Measurements from ENCODE around the gene ALKBH7.

ALKBH7 gene

DNA sequence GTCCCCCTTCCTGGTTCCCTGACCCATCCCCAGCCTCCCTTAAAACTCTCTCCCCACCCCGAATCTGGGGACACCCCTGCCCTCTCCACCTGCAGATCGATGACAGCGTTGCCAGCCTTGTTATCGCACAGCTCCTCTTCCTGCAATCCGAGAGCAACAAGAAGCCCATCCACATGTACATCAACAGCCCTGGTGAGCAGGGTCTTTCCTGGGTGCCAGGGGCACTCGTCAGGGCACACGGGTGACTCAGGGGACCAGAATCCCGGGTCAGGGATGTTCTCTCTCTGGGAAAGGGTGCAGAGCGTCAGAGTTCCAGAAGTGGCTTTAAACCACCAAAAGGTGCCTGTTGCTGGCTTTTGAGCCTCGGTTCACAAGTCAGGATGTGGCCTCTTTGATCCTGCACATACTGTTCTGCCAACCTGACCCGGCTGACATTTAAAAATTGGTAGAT, 10.2 kb upstream of the ALKBH7 start:
- no peak for DNase-seq (ENCODE audit: low read depth)
- peak overlapping the region; percentile 69 for H3K4me3 ChIP-seq (ENCODE audit: low read depth, low read length)
- TF ChIP-seq POLR2A (IDR thresholded peaks at IDR 0.05; ENCODE audit: extremely low read depth, insufficient read length) (no peak), MYC (IDR thresholded peaks at IDR 0.05; ENCODE audit: low read depth, low read length) (no peak)
- TF ChIP-seq, protein P1, sequence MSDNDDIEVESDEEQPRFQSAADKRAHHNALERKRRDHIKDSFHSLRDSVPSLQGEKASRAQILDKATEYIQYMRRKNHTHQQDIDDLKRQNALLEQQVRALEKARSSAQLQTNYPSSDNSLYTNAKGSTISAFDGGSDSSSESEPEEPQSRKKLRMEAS (IDR thresholded peaks at IDR 0.05; ENCODE audit: low read depth, low read length): no peak
- TF ChIP-seq, protein P2, sequence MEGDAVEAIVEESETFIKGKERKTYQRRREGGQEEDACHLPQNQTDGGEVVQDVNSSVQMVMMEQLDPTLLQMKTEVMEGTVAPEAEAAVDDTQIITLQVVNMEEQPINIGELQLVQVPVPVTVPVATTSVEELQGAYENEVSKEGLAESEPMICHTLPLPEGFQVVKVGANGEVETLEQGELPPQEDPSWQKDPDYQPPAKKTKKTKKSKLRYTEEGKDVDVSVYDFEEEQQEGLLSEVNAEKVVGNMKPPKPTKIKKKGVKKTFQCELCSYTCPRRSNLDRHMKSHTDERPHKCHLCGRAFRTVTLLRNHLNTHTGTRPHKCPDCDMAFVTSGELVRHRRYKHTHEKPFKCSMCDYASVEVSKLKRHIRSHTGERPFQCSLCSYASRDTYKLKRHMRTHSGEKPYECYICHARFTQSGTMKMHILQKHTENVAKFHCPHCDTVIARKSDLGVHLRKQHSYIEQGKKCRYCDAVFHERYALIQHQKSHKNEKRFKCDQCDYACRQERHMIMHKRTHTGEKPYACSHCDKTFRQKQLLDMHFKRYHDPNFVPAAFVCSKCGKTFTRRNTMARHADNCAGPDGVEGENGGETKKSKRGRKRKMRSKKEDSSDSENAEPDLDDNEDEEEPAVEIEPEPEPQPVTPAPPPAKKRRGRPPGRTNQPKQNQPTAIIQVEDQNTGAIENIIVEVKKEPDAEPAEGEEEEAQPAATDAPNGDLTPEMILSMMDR (IDR thresholded peaks at IDR 0.05; ENCODE audit: low read depth, low read length): no peak

DNA sequence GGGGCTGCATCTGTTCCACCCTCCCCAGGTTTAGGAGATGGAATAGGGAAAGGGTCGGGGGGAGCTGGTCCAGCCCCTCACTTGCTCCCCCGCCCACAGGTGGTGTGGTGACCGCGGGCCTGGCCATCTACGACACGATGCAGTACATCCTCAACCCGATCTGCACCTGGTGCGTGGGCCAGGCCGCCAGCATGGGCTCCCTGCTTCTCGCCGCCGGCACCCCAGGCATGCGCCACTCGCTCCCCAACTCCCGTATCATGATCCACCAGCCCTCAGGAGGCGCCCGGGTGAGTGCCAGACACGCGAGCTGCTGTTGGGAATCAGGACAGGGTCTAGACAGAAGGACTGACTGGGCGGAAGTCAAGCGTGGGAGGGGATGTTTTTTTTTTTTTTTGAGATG, 8.2 kb upstream of the ALKBH7 start:
- no peak overlapping the region for H3K4me3 ChIP-seq (ENCODE audit: low read depth, low read length)
- DNase-seq (ENCODE audit: low read depth): no peak
- TF ChIP-seq, protein P1 (IDR thresholded peaks at IDR 0.05; ENCODE audit: low read depth, low read length): no peak
- TF ChIP-seq, protein P2 (IDR thresholded peaks at IDR 0.05; ENCODE audit: low read depth, low read length): no peak
- TF ChIP-seq MYC (IDR thresholded peaks at IDR 0.05; ENCODE audit: low read depth, low read length): no peak
- TF ChIP-seq POLR2A (IDR thresholded peaks at IDR 0.05; ENCODE audit: extremely low read depth, insufficient read length): no peak

DNA sequence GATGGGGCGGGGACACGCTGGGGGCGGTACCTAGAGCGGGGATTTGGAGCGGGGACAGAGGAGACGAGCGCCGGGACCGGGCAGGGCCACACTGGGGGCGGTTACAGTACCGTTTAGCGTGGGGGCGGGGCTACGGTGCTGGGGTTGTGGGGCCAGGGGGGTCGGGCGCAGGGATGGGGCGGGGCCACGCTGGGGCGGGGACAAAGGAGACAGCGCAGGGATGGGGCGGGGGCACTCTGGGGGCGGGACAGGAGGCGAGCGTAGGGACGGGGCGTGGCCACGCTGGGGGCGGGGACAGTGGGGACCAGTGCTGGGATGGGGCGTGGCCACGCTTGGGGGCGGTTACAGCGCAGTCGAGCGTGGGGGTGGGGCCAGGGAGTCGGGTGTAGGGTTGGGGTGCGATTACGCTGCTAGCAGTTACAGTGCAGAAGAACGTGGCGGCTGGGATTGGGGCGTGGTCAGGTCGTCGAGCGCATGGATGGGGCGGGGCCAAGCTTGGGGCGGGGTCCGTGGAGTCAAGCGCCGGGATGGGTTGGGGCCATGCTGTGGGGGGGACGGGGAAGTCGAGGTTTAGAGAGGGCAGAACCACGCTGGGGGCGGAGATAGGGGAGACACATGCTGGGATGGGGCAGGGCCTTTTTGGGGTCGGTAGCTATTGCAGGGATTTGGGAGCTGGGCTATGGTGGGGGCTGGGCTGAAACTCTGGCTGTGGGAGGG, 660 bp downstream of the ALKBH7 start:
- H3K4me3 ChIP-seq (ENCODE audit: low read depth, low read length): peak overlapping the region; percentile 57
- peak; percentile 60; the same call in 1 of the 2 replicates for TF ChIP-seq MYC (IDR thresholded peaks at IDR 0.05; ENCODE audit: low read depth, low read length)
- TF ChIP-seq, protein P2 (IDR thresholded peaks at IDR 0.05; ENCODE audit: low read depth, low read length): no peak
- peak; percentile 22 for TF ChIP-seq POLR2A (IDR thresholded peaks at IDR 0.05; ENCODE audit: extremely low read depth, insufficient read length)
- TF ChIP-seq, protein P1 (IDR thresholded peaks at IDR 0.05; ENCODE audit: low read depth, low read length): peak; percentile 55
- DNase-seq (ENCODE audit: low read depth): peak; percentile 94

DNA sequence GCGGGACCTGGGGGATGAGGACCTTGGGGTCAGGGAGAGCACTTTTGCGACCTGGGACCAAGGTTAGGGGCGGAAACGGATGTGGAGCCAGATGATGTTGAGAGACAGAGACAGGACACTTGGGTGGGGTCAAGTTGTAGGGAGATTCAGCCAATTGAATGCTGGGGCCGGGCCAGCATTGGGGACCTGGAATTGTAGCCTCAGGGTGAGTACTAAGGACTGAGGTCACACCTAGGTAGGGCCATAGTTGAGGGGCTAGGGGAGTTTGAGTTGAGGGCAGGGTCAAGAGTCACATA, 1.2 kb downstream of the ALKBH7 start:
- H3K4me3 ChIP-seq (ENCODE audit: low read depth, low read length): peak overlapping the region; percentile 44
- DNase-seq (ENCODE audit: low read depth): no peak
- TF ChIP-seq, protein P2 (IDR thresholded peaks at IDR 0.05; ENCODE audit: low read depth, low read length): no peak
- no peak for TF ChIP-seq POLR2A (IDR thresholded peaks at IDR 0.05; ENCODE audit: extremely low read depth, insufficient read length)
- no peak for TF ChIP-seq MYC (IDR thresholded peaks at IDR 0.05; ENCODE audit: low read depth, low read length)
- TF ChIP-seq, protein P1 (IDR thresholded peaks at IDR 0.05; ENCODE audit: low read depth, low read length): no peak

DNA sequence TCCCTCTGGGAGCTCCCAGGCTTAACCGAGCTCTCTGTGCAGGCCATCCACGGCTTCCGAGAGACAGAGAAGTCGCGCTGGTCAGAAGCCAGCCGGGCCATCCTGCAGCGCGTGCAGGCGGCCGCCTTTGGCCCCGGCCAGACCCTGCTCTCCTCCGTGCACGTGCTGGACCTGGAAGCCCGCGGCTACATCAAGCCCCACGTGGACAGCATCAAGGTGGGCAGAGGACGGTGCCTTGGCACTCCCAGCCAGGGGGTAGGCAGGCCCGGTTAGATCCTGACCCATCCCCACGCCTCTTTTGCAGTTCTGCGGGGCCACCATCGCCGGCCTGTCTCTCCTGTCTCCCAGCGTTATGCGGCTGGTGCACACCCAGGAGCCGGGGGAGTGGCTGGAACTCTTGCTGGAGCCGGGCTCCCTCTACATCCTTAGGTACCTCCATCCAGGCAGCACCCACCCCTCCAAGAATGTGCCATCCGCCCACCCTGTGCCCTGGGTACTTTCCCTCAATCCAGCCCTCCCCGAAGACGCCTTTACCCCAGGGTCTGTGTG, 1.6 kb downstream of the ALKBH7 start:
- no peak overlapping the region for H3K4me3 ChIP-seq (ENCODE audit: low read depth, low read length)
- TF ChIP-seq MYC (IDR thresholded peaks at IDR 0.05; ENCODE audit: low read depth, low read length): no peak
- TF ChIP-seq POLR2A (IDR thresholded peaks at IDR 0.05; ENCODE audit: extremely low read depth, insufficient read length): no peak
- TF ChIP-seq, protein P2 (IDR thresholded peaks at IDR 0.05; ENCODE audit: low read depth, low read length): no peak
- TF ChIP-seq, protein P1 (IDR thresholded peaks at IDR 0.05; ENCODE audit: low read depth, low read length): no peak
- DNase-seq (ENCODE audit: low read depth): no peak

Data from NB4 (cell line).